ENCODE data around the gene WNT8A. TPM values are rescaled to one million over a fixed set of nuclear protein-coding genes. Genes with fewer than 3 reads are reported as not detected.
"Not testable (repeated sequence)": the region's sequence is repeated elsewhere in the genome, so short reads cannot be mapped to it uniquely, and the experiment has no call there.

The WNT8A gene
- total RNA-seq, 8 experiments from 2014 or later: 0.16 to 0.95 (median 0.54) TPM; not detected in 4

DNA sequence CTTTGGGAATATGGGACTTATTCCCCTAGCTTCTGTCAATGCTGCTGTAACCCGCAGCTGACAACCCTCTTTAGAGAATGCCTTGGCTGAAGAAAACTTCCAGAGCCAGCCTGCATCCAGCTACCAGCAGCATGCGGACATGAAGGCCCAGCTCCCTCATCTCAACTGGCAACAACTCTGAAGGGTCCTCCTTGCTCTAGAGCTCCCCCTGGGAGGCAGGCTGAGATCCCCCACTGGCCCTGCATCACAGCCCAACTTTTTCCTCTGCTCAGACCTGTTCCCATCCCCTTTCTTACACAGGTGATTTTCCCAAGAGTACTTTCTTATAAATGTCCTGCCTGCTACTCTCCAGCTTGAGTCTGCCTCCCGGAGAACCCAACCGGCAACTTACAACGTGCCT lies 18.7 kb upstream of the WNT8A start:
- H3K27ac ChIP-seq: no peak overlapping the region
- no peak for ATAC-seq (replicated peaks in 6 of 8)
- H3K4me3 ChIP-seq: no peak overlapping the region
- H3K4me1 ChIP-seq (replicated peaks in 1 of 2): no peaks in the 10 kb centered on the region
- WGBS, 10 experiments: 48 to 100% (median 83%) methylated on average over 1 to 3 of the region's 5 CpGs; no CpG with 5 or more reads in 3 of the 10 experiments
- in situ Hi-C loops (cut with MboI; ENCODE audit: low pct_unique_long_range_greater_than_20kb in 2 of 9, low sequenced_read_pairs in 9 of 9, unreplicated experiment in 9 of 9): no loop called here

DNA sequence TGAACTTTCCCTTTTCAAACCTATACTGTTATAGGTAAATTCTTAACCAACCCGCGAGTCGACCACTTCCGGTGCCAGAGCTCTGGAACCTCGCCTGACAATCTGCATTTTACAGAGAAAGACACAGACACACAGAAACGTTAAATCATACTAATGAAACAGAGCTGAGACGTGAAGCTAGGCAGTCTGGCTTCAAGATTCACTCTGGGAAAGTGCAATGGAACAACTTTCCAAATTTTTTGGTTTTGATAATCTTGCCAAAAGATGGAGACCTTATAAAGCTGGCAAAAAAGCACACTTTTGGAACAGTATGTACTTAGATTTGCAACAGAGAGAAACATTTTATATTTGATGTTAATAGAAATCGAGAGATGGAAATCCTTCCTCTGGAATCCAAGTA lies 15.9 kb upstream of the WNT8A start:
- in situ Hi-C loops (cut with MboI; ENCODE audit: low pct_unique_long_range_greater_than_20kb in 2 of 9, low sequenced_read_pairs in 9 of 9, unreplicated experiment in 9 of 9): no loop called here
- H3K4me3 ChIP-seq: no peak overlapping the region
- 15 to 100% (median 84%) methylated on average over 1 to 7 of the region's 8 CpGs; no CpG with 5 or more reads in 3 of the 10 experiments for WGBS, 10 experiments
- no peak overlapping the region for H3K27ac ChIP-seq
- H3K4me1 ChIP-seq (replicated peaks in 1 of 2): no peaks in the 10 kb centered on the region
- ATAC-seq (replicated peaks in 6 of 8): no peak

DNA sequence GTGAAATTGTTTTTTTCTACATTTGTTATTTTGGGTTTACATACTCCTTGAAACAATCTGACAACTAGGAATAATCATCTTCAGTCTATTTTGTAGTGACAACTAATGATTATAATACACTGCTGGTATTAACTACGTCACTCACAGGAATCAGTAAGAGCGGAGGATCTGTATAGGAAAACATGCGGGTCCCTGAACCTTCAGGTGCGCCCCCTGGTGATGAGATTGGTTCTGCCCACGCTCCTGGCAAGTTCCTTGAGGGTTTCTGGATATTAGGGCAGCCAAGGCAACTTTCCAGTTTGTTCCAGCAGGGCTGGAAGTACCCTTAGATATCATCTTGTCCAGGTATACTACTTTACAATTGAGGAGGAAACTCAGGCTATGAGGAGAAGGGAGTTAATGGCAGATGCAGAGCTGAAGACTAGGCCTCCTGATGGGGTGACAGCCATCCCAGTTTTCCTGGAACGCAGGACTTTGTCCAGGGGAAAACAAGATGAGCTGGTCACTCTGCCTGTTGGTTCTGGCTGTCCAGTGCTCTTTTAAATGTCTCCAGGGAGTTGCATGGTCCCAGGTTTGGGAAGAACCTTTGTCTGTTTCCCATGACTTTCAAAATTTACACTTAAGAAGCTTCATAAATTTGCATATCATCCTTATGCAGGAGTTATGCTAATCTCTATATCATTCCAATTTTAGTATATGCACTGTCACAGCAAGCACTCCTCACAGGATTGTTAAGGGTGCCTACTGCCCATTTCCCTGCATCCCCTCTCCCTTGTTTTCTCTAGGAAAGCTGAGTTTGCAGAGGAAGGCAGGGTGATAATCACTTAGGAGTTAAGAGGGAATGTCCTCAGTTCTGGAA lies 14.9 kb upstream of the WNT8A start:
- Histone ChIP-seq H3K4me1 (replicated peaks in 1 of 2) (no peaks in the 10 kb centered on the region), H3K27ac (no peak overlapping the region), H3K4me3 (no peak overlapping the region)
- ATAC-seq (replicated peaks in 6 of 8): peak in 3 of 8 experiments; percentile 89 to 97 (median 94)
- WGBS, 10 experiments: 0 to 100% (median 69%) methylated on average over 1 to 6 of the region's 6 CpGs; no CpG with 5 or more reads in 2 of the 10 experiments
- in situ Hi-C loops (cut with MboI; ENCODE audit: low pct_unique_long_range_greater_than_20kb in 2 of 9, low sequenced_read_pairs in 9 of 9, unreplicated experiment in 9 of 9): no loop called here

DNA sequence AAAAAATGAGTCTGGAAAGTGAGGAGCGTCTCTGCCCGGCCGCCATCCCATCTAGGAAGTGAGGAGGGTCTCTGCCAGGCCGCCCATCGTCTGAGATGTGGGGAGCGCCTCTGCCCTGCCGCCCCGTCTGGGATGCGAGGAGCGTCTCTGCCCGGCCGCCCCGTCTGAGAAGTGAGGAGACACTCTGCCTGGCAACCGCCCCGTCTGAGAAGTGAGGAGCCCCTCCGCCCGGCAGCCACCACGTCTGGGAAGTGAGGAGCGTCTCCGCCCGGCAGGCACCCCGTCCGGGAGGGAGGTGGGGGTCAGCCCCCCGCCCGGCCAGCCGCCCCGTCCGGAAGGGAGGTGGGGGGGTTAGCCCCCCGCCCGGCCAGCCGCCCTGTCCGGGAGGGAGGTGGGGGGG lies 13.8 kb upstream of the WNT8A start:
- H3K27ac ChIP-seq; H3K4me3 ChIP-seq; ATAC-seq (replicated peaks in 6 of 8); H3K4me1 ChIP-seq (replicated peaks in 1 of 2): not testable (repeated sequence)
- WGBS, 10 experiments: no CpG with 5 or more reads among the region's 32 CpGs
- in situ Hi-C loops (cut with MboI; ENCODE audit: low pct_unique_long_range_greater_than_20kb in 2 of 9, low sequenced_read_pairs in 9 of 9, unreplicated experiment in 9 of 9): loop anchor here in 1 of 9 experiments (10.0 kb wide), 1 partner anchor 65 kb away; the partner anchor contains the start of gene NME5

DNA sequence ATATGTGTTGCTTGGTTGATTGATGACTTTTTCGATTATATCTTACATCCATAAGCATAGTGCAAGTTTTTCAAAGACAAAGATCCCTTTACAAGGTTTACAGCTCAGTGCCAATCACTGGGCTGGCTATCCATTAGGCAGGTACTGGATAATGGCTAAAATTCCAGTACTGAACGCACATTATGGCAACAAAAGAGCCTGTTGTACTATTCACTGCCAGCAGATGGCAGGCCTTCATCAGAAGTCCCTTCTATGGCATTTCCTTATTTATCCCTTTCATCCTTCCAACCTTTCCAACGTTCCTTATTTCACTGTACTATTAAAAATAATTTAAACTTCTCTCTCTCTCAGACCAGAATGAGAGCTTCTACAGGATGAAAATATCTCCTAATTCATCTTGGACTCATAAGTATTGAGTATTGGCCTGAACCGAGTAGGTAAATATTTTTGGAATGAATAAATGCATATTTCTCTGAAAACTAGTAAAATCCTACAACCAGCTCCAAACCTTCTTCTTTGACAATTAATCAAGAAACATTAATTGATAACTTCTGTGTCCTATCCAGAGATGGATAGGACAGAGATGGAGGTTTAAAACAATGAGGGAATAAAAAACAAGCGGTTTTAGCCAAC lies 6.7 kb upstream of the WNT8A start:
- ATAC-seq (replicated peaks in 6 of 8): peak in 7 of 8 experiments; percentile 31 to 68 (median 57)
- H3K4me3 ChIP-seq: no peak overlapping the region
- WGBS, 10 experiments: 0 to 67% (median 44%) methylated on average over 2 to 5 of the region's 5 CpGs; no CpG with 5 or more reads in 1 of the 10 experiments
- H3K4me1 ChIP-seq (replicated peaks in 1 of 2): no peaks in the 10 kb centered on the region
- in situ Hi-C loops (cut with MboI; ENCODE audit: low pct_unique_long_range_greater_than_20kb in 2 of 9, low sequenced_read_pairs in 9 of 9, unreplicated experiment in 9 of 9): loop anchor here in 1 of 9 experiments (10.0 kb wide), 1 partner anchor 58 kb away; the partner anchor contains the start of gene NME5
- no peak overlapping the region for H3K27ac ChIP-seq

DNA sequence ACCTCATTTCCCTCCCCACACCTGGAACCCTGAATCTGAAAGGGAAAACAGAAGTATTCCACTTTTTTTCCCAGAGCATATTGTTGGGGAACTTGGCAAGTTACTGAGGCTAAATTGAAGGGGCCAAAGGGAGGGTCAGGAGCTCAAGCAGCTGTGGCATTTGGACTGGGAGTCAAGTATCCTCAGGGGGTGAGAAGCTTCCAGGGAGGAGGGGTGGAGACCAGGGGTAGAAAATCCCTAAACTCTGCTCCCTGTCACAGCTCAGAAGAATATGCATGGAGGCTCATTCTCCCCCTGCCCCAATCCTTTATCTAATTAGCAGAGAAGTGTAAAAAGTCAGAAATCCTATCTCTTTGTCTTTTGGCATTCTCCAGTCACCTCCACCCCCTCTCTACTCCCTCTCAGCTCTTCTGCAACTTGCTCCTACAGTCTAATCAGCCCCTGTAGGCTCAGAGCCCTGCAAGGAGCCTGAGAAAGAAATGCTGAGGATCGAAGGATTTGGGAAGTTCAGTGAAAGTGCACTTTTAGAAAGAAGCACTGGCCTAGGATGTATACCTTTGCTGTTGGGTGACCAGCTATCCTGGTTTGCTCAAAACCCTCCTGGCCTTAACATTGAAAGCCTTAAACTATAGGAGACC lies 5.7 kb upstream of the WNT8A start:
- Histone ChIP-seq H3K4me1 (replicated peaks in 1 of 2) (no peaks in the 10 kb centered on the region), H3K4me3 (no peak overlapping the region), H3K27ac (no peak overlapping the region)
- in situ Hi-C loops (cut with MboI; ENCODE audit: low pct_unique_long_range_greater_than_20kb in 2 of 9, low sequenced_read_pairs in 9 of 9, unreplicated experiment in 9 of 9): loop anchor here in 1 of 9 experiments (10.0 kb wide), 1 partner anchor 57 kb away; the partner anchor contains the start of gene NME5
- 0 to 50% methylated on average over 1 of the region's 1 CpG; no CpG with 5 or more reads in 8 of the 10 experiments for WGBS, 10 experiments
- no peak for ATAC-seq (replicated peaks in 6 of 8)

DNA sequence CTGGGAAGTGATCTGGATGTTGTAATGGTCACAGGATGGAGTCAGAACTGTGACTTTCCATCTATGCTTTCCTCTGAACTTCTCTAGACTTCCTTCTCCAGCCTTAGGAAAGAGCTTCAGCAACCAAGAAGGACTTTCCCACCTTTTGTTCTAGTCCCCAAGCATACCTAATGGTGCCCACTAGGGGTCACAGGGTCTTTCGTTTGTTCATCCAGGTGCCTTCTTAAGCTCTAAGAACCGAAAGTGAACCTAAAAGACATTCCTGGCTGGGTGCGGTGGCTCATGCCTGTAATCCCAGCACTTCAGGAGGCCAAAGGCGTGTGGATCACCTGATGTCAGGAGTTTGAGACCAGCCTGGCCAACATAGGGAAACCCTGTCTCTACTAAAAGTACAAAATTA lies 1.8 kb upstream of the WNT8A start:
- in situ Hi-C loops (cut with MboI; ENCODE audit: low pct_unique_long_range_greater_than_20kb in 2 of 9, low sequenced_read_pairs in 9 of 9, unreplicated experiment in 9 of 9): no loop called here

DNA sequence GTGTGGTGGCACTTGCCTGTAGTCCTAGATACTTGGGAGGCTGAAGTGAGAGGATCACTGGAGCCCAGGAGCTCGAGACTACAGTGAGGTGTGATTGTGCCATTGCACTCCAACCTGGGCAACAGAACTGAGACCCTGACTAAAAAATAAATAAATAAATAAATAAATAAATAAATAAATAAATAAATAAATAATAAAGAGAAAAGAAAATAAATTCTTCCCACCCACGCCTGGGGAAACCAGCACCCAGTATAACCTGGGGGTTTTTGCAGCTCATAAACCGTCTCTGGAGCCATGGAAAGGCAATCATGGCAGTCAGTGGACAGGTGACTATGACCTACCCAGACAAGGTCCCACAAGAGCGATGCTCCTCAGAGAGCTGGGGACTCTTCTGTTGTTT lies 7.9 kb downstream of the WNT8A start:
- in situ Hi-C loops (cut with MboI; ENCODE audit: low pct_unique_long_range_greater_than_20kb in 2 of 9, low sequenced_read_pairs in 9 of 9, unreplicated experiment in 9 of 9): no loop called here
- 17 to 100% (median 68%) methylated on average over 2 to 4 of the region's 4 CpGs for WGBS, 10 experiments
- Histone ChIP-seq H3K4me3 (no peak overlapping the region), H3K27ac (no peak overlapping the region), H3K4me1 (replicated peaks in 1 of 2) (peaks cover 5 to 14% of the 10 kb centered on the region in 2 donors)
- ATAC-seq (replicated peaks in 6 of 8): no peak

More for the DNA sequence above, 1.8 kb upstream of the WNT8A start:
- 39 to 100% (median 93%) methylated on average over 1 to 4 of the region's 4 CpGs; no CpG with 5 or more reads in 3 of the 10 experiments for WGBS, 10 experiments
- Histone ChIP-seq H3K4me1 (replicated peaks in 1 of 2) (no peaks in the 10 kb centered on the region), H3K27ac (no peak overlapping the region), H3K4me3 (no peak overlapping the region)
- no peak for ATAC-seq (replicated peaks in 6 of 8)

DNA sequence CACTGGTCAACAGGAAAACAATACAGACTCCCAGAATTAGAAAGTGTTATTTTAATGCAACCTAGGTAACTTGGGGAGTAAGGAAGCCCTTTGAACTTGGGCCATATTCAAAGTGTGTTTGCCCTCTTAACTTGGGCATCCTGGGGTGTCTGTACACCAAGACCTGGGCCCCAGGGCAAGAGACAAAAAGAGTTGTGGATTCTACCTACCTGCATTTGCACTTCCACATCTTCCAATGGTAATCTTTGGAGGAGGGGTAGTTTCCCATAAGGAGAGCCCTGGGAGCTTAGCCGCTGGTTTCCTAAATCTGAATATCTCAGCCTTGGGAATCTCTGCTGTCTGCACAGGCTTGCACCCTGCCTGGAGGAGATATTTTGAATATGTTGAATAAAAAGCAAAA lies 8.5 kb downstream of the WNT8A start:
- ATAC-seq (replicated peaks in 6 of 8): no peak
- Histone ChIP-seq H3K27ac (no peak overlapping the region), H3K4me1 (replicated peaks in 1 of 2) (peaks cover 5 to 14% of the 10 kb centered on the region in 2 donors), H3K4me3 (no peak overlapping the region)
- 29 to 75% (median 57%) methylated on average over 1 of the region's 1 CpG; no CpG with 5 or more reads in 5 of the 10 experiments for WGBS, 10 experiments
- in situ Hi-C loops (cut with MboI; ENCODE audit: low pct_unique_long_range_greater_than_20kb in 2 of 9, low sequenced_read_pairs in 9 of 9, unreplicated experiment in 9 of 9): no loop called here

DNA sequence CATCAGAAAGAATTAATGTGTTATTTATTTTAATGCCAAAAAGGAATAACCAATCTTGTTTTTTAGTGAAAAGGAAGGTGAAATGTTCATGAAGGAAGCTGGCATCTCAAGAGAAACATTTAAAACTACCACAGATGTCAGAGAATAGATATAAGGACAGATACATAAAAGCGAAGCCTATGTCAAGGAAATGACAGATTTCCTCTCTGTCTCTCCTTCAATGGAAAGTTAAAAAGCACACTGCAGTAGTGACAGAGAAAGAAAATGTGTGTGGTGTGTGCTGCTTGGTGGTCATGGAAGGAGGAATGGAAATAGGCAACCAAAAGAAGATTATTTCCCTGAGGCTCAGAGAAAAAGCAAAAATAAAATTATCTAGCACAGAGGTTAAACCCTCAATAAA lies 9.2 kb downstream of the WNT8A start:
- WGBS, 10 experiments: 8 to 78% (median 71%) methylated on average over 1 of the region's 1 CpG; no CpG with 5 or more reads in 1 of the 10 experiments
- no peak for ATAC-seq (replicated peaks in 6 of 8)
- H3K4me1 ChIP-seq (replicated peaks in 1 of 2): peaks cover 5 to 14% of the 10 kb centered on the region in 2 donors

DNA sequence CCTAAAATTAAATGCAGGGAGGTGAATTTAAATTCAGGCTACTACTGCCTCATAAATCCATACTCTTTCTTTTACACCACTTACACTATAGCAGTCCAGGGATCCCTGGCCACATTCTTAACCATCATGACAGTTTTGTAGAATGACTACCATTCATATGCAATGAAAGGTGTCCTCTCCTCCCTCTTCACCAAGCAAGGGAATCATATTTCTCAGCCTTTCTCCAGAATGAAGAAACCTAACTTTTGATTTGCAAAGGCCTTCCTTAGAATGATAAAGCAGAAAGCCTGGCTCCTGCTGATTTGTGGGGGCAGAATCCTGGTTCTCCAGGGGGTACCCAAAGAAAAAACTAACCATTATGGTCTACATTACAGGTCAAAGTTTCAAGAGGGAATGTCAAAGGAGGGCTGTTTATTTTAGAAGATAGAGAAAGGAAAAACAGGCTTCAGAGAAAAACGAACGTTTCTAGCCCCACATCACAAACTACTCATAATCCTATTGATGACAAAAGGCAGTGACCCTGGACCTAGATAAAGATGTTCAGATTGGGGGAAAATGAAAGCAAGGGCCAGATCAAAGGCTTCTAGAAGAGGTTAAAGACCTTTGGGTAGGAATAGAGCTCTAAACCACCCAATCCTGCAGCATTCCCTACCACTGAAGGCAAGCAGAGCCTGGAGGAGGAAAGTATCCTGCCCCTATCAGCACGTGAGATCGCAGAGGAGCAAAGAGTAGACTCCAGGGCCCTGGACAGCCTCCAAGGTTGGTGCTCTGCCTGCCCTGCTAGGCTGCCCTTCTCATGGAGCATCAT lies 11.5 kb downstream of the WNT8A start:
- in situ Hi-C loops (cut with MboI; ENCODE audit: low pct_unique_long_range_greater_than_20kb in 2 of 9, low sequenced_read_pairs in 9 of 9, unreplicated experiment in 9 of 9): no loop called here
- WGBS, 10 experiments: 0 to 20% (median 4%) methylated on average over 1 to 4 of the region's 4 CpGs; no CpG with 5 or more reads in 3 of the 10 experiments
- Histone ChIP-seq H3K4me1 (replicated peaks in 1 of 2) (peaks cover 5 to 14% of the 10 kb centered on the region in 2 donors), H3K4me3 (no peak overlapping the region), H3K27ac (no peak overlapping the region)
- ATAC-seq (replicated peaks in 6 of 8): peak in 1 of 8 experiments; percentile 27

More for the DNA sequence above, 9.2 kb downstream of the WNT8A start:
- in situ Hi-C loops (cut with MboI; ENCODE audit: low pct_unique_long_range_greater_than_20kb in 2 of 9, low sequenced_read_pairs in 9 of 9, unreplicated experiment in 9 of 9): no loop called here
- Histone ChIP-seq H3K27ac (no peak overlapping the region), H3K4me3 (no peak overlapping the region)

DNA sequence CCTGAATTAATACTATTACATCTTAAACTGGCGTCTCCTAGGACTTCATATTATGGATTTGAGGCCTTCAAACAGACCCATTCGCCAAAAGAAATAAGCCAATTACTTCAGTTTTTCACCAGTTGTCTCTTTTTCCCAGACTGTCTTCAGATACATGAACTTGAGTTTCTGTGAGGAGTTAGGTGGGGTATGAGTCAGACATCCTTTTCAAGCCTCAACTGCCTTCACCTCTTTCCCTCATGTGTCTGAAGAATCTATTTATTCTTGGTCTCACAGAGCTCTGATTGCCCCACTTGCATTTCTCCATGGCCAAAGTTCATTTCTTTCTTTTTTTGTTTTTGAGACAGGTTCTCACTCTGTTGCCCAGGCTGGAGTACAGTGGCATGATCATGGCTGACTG lies 12.5 kb downstream of the WNT8A start:
- in situ Hi-C loops (cut with MboI; ENCODE audit: low pct_unique_long_range_greater_than_20kb in 2 of 9, low sequenced_read_pairs in 9 of 9, unreplicated experiment in 9 of 9): no loop called here
- H3K4me1 ChIP-seq (replicated peaks in 1 of 2): peaks cover 5 to 14% of the 10 kb centered on the region in 2 donors
- no peak overlapping the region for H3K4me3 ChIP-seq
- ATAC-seq (replicated peaks in 6 of 8): no peak
- no peak overlapping the region for H3K27ac ChIP-seq
- WGBS, 10 experiments: 20 to 83% (median 63%) methylated on average over 1 to 2 of the region's 2 CpGs; no CpG with 5 or more reads in 4 of the 10 experiments
